A549 (cell line): ENCODE data around the gene EXT2.

Source experiments
- CBX2 ChIP-seq: fragments of 200-600 bp; sonication (generic); IDR thresholded peaks from 2 replicates; pipeline ENCODE4 v1.6.1; 2016; ENCODE audit warnings: low read depth, mild to moderate bottlenecking, borderline replicate concordance
- HDAC2 ChIP-seq: fragments of 200-600 bp; sonication (generic); IDR thresholded peaks from 2 replicates; pipeline ENCODE4 v1.6.1; 2016
- POLR2AphosphoS2 ChIP-seq: conservative IDR thresholded peaks from 2 replicates; pipeline ENCODE4 v1.6.1; 2012; ENCODE audit warnings: low read length, improper control_type of control experiment, inconsistent platforms
- RCOR1 ChIP-seq: fragments of 150-350 bp; IDR thresholded peaks from 2 replicates; pipeline ENCODE4 v1.6.1; 2014; ENCODE audit warnings: antibody characterized with exemption, low read length, low read depth
- TF ChIP-seq, protein P1 (sequence below): fragments of >200 bp; sonication (Bioruptor Twin); formaldehyde crosslinking; IDR thresholded peaks from 3 replicates; pipeline ENCODE4 v1.5.1; 2016
- TF ChIP-seq, protein P2 (sequence below): fragments of >200 bp; sonication (Bioruptor Twin); formaldehyde crosslinking; IDR thresholded peaks from 2 replicates; pipeline ENCODE4 v1.6.1; 2016

DNA sequence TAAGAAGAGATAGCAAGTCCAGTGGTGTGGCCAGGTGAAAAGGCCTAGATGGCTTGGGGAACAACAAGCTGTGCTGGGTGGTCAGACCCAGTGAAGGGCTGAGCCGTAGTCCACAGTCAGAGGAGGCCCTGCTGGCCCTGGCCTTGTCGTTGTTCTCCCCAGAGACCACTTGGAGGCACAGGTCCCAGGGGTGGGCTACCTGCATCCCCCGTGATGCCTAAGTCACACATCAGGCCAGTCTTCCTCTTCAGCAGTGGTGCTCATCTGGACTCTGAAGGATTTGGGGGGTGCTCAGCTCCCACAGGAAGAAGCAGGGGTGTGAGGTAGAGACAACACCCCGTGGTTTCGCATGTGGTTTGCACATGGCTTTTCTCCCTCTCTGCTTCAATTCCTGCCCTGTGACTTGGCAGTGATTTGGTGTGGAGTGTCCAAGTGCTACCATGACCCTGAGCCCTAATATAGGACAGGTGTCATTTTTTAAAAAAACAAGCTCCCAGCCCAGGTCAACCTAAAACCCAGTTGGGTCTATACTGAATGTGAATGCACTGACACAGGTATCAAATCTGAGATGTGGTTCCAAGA lies 163.5 kb downstream of the EXT2 start:
- no peak for TF ChIP-seq POLR2AphosphoS2
- TF ChIP-seq, protein P1, sequence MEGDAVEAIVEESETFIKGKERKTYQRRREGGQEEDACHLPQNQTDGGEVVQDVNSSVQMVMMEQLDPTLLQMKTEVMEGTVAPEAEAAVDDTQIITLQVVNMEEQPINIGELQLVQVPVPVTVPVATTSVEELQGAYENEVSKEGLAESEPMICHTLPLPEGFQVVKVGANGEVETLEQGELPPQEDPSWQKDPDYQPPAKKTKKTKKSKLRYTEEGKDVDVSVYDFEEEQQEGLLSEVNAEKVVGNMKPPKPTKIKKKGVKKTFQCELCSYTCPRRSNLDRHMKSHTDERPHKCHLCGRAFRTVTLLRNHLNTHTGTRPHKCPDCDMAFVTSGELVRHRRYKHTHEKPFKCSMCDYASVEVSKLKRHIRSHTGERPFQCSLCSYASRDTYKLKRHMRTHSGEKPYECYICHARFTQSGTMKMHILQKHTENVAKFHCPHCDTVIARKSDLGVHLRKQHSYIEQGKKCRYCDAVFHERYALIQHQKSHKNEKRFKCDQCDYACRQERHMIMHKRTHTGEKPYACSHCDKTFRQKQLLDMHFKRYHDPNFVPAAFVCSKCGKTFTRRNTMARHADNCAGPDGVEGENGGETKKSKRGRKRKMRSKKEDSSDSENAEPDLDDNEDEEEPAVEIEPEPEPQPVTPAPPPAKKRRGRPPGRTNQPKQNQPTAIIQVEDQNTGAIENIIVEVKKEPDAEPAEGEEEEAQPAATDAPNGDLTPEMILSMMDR = no peak
- TF ChIP-seq, protein P2, sequence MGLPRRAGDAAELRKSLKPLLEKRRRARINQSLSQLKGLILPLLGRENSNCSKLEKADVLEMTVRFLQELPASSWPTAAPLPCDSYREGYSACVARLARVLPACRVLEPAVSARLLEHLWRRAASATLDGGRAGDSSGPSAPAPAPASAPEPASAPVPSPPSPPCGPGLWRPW = no peak
- TF ChIP-seq HDAC2 = no peak
- TF ChIP-seq RCOR1 = no peak
- TF ChIP-seq CBX2 = no peak
